GM13977 (cell line): Measurements from ENCODE around the gene KLHL36.

Source experiments
- DNase-seq: peaks from one replicate; pipeline ENCODE4 v3.0.0; 2012; ENCODE audit warnings: low spot score
- in situ Hi-C: fragments of 300-500 bp; cut with MboI; formaldehyde crosslinking; loops from one replicate; pipeline ENCODE4 v1.12.0; 2022; ENCODE audit warnings: low sequenced_read_pairs, low pct_unique_long_range_greater_than_20kb, mixed read lengths, inconsistent platforms; ENCODE audit not compliant: unreplicated experiment
- TF ChIP-seq, protein P1 (sequence below): IDR thresholded peaks from 2 replicates; pipeline ENCODE4 v1.5.1; 2012; ENCODE audit warnings: mild to moderate bottlenecking, control low read depth; ENCODE audit not compliant: insufficient read depth; ENCODE audit errors: extremely low read depth, missing control alignments

Gene KLHL36

DNA sequence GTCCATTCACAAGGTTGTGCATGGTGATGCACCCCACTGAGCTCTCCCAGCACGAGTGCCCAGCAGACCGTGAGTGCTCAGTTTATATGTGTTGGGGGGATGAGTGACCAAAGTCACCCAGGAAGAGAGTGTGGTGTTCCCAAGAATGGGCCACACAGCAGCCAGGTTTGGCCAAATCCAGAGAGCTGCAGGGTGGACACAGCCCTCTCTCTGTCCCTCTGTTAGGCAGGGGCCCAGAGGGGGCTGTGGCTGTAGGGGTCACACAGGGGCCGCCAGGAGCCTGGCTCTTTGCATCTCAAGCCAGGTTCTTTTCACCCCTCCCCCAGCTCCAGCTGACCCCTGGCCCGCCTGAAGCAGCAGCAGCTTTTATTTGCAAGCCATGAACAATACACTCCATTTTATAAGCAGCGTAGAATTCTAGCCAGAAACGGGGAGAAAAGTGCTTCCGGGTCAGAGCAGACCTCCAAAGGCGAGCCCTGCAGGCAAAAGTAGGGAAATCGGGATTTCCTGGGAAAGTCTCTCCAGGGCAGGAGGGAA, 43.8 kb upstream of the KLHL36 start:
- in situ Hi-C loops, result no loop called here
- TF ChIP-seq, protein P1, sequence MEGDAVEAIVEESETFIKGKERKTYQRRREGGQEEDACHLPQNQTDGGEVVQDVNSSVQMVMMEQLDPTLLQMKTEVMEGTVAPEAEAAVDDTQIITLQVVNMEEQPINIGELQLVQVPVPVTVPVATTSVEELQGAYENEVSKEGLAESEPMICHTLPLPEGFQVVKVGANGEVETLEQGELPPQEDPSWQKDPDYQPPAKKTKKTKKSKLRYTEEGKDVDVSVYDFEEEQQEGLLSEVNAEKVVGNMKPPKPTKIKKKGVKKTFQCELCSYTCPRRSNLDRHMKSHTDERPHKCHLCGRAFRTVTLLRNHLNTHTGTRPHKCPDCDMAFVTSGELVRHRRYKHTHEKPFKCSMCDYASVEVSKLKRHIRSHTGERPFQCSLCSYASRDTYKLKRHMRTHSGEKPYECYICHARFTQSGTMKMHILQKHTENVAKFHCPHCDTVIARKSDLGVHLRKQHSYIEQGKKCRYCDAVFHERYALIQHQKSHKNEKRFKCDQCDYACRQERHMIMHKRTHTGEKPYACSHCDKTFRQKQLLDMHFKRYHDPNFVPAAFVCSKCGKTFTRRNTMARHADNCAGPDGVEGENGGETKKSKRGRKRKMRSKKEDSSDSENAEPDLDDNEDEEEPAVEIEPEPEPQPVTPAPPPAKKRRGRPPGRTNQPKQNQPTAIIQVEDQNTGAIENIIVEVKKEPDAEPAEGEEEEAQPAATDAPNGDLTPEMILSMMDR, result no peak
- DNase-seq, result no peak

DNA sequence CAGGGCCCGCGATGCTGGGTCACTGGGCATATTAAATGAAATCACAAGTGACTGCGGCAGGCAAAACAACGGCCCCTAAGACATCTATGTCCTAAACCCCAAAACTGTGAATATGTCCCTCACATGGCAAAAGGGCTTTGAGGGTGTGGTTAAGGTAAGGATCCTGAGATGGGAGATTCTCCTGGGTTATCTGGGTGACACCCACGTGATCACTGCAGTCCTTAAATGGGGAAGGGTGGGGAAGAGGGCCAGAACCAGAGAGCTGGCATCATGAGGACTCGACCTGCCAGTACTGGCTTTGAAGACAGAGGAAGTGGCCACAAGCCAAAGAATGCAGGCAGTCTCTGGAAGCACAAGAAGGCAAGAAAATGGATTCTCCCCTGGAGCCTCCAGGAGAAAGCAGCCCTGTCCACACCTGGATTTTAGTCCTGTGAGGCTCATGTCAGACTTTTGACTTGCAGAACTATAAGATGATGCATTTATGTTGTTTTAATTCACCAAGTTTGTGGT, 42.9 kb upstream of the KLHL36 start:
- DNase-seq, result no peak
- TF ChIP-seq, protein P1, result no peak
- in situ Hi-C loops, result no loop called here

DNA sequence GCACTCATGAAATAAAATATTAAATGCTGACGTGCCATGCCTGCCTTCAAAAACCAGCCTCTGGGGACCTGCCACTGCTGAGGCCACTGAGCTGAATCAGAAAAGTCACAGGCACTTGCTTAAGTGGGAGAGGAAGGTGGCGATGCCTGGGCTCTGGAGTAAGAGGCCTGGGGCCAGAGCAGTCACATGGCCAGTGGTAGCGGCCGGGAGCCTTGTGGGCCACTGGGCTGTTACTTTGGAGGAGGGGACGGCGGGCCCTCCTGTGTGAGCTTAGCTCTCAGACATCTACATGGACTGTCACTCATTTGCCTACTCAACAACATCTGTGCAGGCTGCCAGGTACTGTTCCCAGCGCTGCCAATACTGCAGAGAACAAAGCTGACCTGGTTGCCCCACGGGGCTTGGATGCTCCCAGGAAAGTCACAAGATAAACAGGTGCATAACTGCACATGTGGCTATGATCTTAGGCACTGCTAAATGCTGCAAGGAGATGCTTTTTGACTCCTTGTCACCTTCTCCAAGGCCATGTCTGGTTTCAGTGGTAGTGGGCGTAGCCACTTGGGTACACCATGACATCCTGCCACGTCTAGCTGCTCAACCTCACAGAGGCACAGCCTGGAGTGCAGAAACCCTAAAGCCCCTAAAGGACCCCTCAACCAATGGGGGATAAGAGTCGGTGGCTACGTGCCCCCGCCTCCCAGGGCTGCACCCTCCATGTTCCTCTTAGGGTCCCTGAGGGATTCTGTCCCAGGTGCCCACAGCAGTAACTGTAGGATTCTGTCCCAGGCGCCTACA, 42.0 kb upstream of the KLHL36 start:
- TF ChIP-seq, protein P1, result no peak
- no peak for DNase-seq
- in situ Hi-C loops, result no loop called here

DNA sequence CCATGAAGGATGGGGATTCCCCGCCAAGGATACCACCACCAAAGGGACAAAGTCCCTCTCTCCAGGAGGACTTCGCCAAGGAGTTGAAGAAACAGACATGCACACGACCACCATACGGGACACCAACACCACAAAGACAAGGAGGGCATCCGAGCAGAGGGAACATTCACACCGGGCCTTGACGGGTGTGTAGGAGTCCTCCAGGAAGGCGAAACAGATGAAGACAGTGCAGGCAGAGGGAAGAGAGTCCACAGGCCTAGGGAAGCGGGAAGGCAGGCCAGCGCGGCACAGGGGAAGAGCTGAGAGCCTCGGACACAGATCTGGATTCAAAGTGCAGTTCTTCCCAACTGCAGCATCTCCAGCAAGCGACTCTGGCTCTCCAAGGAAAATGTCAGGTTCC, 41.2 kb upstream of the KLHL36 start:
- in situ Hi-C loops, result no loop called here
- TF ChIP-seq, protein P1, result no peak
- DNase-seq, result no peak

DNA sequence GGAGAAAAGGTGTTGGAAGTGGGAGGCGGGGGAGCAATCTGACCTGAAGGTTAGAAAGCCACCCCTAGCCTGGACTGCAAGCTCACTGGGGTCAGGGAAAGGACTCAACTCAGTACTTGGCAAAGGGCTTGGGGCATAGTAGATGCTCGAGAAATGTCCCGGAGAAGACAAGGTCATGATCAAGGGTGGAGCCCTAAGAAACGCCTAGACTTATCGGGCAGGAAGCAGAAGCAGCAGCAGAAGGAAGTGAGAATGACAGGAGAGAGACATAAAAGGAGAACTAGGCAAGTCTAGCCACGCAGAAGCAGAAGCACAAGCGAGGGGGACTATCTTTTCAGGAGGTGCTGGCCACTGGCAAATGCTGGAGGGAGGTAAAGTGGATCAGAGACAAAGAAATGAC, 40.6 kb upstream of the KLHL36 start:
- TF ChIP-seq, protein P1, result no peak
- in situ Hi-C loops, result no loop called here
- peak; percentile 73 for DNase-seq

DNA sequence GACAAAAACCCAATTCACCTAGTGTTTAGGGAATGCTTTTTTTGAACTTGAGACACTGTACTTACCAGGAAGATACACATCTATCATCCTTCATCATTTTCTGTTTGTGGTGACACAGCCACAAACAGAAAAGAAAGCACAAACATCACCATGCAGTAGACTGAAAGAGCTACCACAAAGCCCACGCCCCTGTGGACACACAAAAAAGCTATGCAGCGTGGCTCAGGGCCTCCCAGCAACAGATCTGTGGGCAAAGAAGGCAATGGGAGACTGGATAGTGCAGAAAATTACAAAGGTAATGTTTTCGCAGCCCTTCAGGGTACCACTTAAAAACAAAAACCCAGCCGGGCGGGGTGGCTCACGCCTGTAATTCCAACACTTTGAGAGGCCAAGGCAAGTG, 40.0 kb upstream of the KLHL36 start:
- TF ChIP-seq, protein P1, result no peak
- no peak for DNase-seq
- in situ Hi-C loops, result no loop called here
